ENCODE data around the gene FAM50B.

The FAM50B gene

GRCh38 chr6:3882866-3883265, 33.7 kb downstream of the FAM50B start:
- H3K9me3 Mint-ChIP-seq, result no peaks in the 10 kb centered on the region
- no peak overlapping the region for H3K4me3 Mint-ChIP-seq
- H3K27me3 Mint-ChIP-seq, result peaks cover 5% of the 10 kb centered on the region
- H3K36me3 Mint-ChIP-seq (ENCODE audit: low read depth), result no peaks in the 10 kb centered on the region
- H3K4me1 Mint-ChIP-seq (ENCODE audit: low read depth), result no peaks in the 10 kb centered on the region
- no peak overlapping the region for H3K27ac Mint-ChIP-seq
- DNase-seq, result no peak

- no peak for DNase-seq
- H3K36me3 Mint-ChIP-seq (ENCODE audit: low read depth), result no peaks in the 10 kb centered on the region
- no peak overlapping the region for H3K27ac Mint-ChIP-seq
- no peaks in the 10 kb centered on the region for H3K9me3 Mint-ChIP-seq
- no peaks in the 10 kb centered on the region for H3K4me1 Mint-ChIP-seq (ENCODE audit: low read depth)
- no peak overlapping the region for H3K4me3 Mint-ChIP-seq
- H3K27me3 Mint-ChIP-seq, result peaks cover 5% of the 10 kb centered on the region
Observed at GRCh38 chr6:3884007-3884745, 35.0 kb downstream of the FAM50B start.

GRCh38 chr6:3885262-3886036, 36.3 kb downstream of the FAM50B start:
- H3K4me1 Mint-ChIP-seq (ENCODE audit: low read depth), result no peaks in the 10 kb centered on the region
- H3K27me3 Mint-ChIP-seq, result peaks cover 5% of the 10 kb centered on the region
- no peak overlapping the region for H3K27ac Mint-ChIP-seq
- no peaks in the 10 kb centered on the region for H3K9me3 Mint-ChIP-seq
- H3K4me3 Mint-ChIP-seq, result no peak overlapping the region
- no peak for DNase-seq
- H3K36me3 Mint-ChIP-seq (ENCODE audit: low read depth), result no peaks in the 10 kb centered on the region

GRCh38 chr6:3887150-3887700, 38.1 kb downstream of the FAM50B start:
- DNase-seq, result no peak
- Mint-ChIP-seq H3K27ac (no peak overlapping the region), H3K36me3 (ENCODE audit: low read depth) (no peaks in the 10 kb centered on the region), H3K4me3 (no peak overlapping the region), H3K27me3 (peaks cover 2% of the 10 kb centered on the region), H3K4me1 (ENCODE audit: low read depth) (no peaks in the 10 kb centered on the region), H3K9me3 (no peaks in the 10 kb centered on the region)

- Mint-ChIP-seq H3K4me1 (ENCODE audit: low read depth) (no peaks in the 10 kb centered on the region), H3K4me3 (no peak overlapping the region), H3K27ac (no peak overlapping the region), H3K36me3 (ENCODE audit: low read depth) (no peaks in the 10 kb centered on the region), H3K27me3 (peaks cover 2% of the 10 kb centered on the region), H3K9me3 (no peaks in the 10 kb centered on the region)
- no peak for DNase-seq
Observed at GRCh38 chr6:3888153-3888957, 39.2 kb downstream of the FAM50B start.

- Mint-ChIP-seq H3K27ac (no peak overlapping the region), H3K4me1 (ENCODE audit: low read depth) (no peaks in the 10 kb centered on the region), H3K9me3 (no peaks in the 10 kb centered on the region), H3K27me3 (no peaks in the 10 kb centered on the region), H3K4me3 (no peak overlapping the region), H3K36me3 (ENCODE audit: low read depth) (no peaks in the 10 kb centered on the region)
- no peak for DNase-seq
Observed at GRCh38 chr6:3890047-3890446, 40.9 kb downstream of the FAM50B start.

GRCh38 chr6:3891883-3892282, 42.7 kb downstream of the FAM50B start:
- Mint-ChIP-seq H3K4me3 (no peak overlapping the region), H3K4me1 (ENCODE audit: low read depth) (no peaks in the 10 kb centered on the region), H3K27ac (no peak overlapping the region), H3K9me3 (no peaks in the 10 kb centered on the region), H3K27me3 (no peaks in the 10 kb centered on the region), H3K36me3 (ENCODE audit: low read depth) (no peaks in the 10 kb centered on the region)
- DNase-seq, result no peak

- Mint-ChIP-seq H3K27ac (no peak overlapping the region), H3K9me3 (no peaks in the 10 kb centered on the region), H3K4me1 (ENCODE audit: low read depth) (no peaks in the 10 kb centered on the region), H3K4me3 (no peak overlapping the region), H3K36me3 (ENCODE audit: low read depth) (no peaks in the 10 kb centered on the region), H3K27me3 (no peaks in the 10 kb centered on the region)
- DNase-seq, result no peak
Observed at GRCh38 chr6:3892603-3893002, 43.4 kb downstream of the FAM50B start.

GRCh38 chr6:3893487-3893886, 44.3 kb downstream of the FAM50B start:
- Mint-ChIP-seq H3K27ac (no peak overlapping the region), H3K9me3 (no peaks in the 10 kb centered on the region), H3K4me3 (no peak overlapping the region)

GRCh38 chr6:3893917-3894316, 44.7 kb downstream of the FAM50B start:
- no peaks in the 10 kb centered on the region for H3K9me3 Mint-ChIP-seq

More at GRCh38 chr6:3893487-3893886, 44.3 kb downstream of the FAM50B start:
- H3K36me3 Mint-ChIP-seq (ENCODE audit: low read depth), result no peaks in the 10 kb centered on the region
- no peak for DNase-seq
- H3K4me1 Mint-ChIP-seq (ENCODE audit: low read depth), result no peaks in the 10 kb centered on the region
- H3K27me3 Mint-ChIP-seq, result peaks cover 4% of the 10 kb centered on the region

GRCh38 chr6:3894590-3895311, 45.6 kb downstream of the FAM50B start:
- no peak overlapping the region for H3K27ac Mint-ChIP-seq
- peaks cover 11% of the 10 kb centered on the region for H3K27me3 Mint-ChIP-seq
- H3K36me3 Mint-ChIP-seq (ENCODE audit: low read depth), result no peaks in the 10 kb centered on the region
- no peak for DNase-seq
- no peaks in the 10 kb centered on the region for H3K4me1 Mint-ChIP-seq (ENCODE audit: low read depth)
- H3K4me3 Mint-ChIP-seq, result no peak overlapping the region
- H3K9me3 Mint-ChIP-seq, result no peaks in the 10 kb centered on the region

More at GRCh38 chr6:3893917-3894316, 44.7 kb downstream of the FAM50B start:
- Mint-ChIP-seq H3K4me3 (no peak overlapping the region), H3K27ac (no peak overlapping the region), H3K4me1 (ENCODE audit: low read depth) (no peaks in the 10 kb centered on the region), H3K27me3 (peaks cover 8% of the 10 kb centered on the region), H3K36me3 (ENCODE audit: low read depth) (no peaks in the 10 kb centered on the region)
- no peak for DNase-seq

GRCh38 chr6:3895312-3895653, 46.1 kb downstream of the FAM50B start:
- peaks cover 11% of the 10 kb centered on the region for H3K27me3 Mint-ChIP-seq
- no peak overlapping the region for H3K4me3 Mint-ChIP-seq
- H3K9me3 Mint-ChIP-seq, result no peaks in the 10 kb centered on the region
- H3K36me3 Mint-ChIP-seq (ENCODE audit: low read depth), result no peaks in the 10 kb centered on the region
- H3K4me1 Mint-ChIP-seq (ENCODE audit: low read depth), result no peaks in the 10 kb centered on the region
- no peak overlapping the region for H3K27ac Mint-ChIP-seq
- no peak for DNase-seq

- Mint-ChIP-seq H3K4me3 (no peak overlapping the region), H3K36me3 (ENCODE audit: low read depth) (no peaks in the 10 kb centered on the region), H3K27me3 (peaks cover 11% of the 10 kb centered on the region), H3K9me3 (no peaks in the 10 kb centered on the region), H3K4me1 (ENCODE audit: low read depth) (no peaks in the 10 kb centered on the region), H3K27ac (no peak overlapping the region)
- DNase-seq, result no peak
Observed at GRCh38 chr6:3895805-3896204, 46.6 kb downstream of the FAM50B start.

Data from activated T-cell treated with anti-CD3 and anti-CD28 coated beads, Interleukin-2, amount 50 U/mL, for 24 hours (primary cell).